ENCODE results near the gene KCND2.

The KCND2 gene

GRCh38 chr7:120547605-120548004 lies 274.6 kb downstream of the KCND2 start:
- TF ChIP-seq POLR2AphosphoS5 (IDR thresholded peaks at IDR 0.05; ENCODE audit: low read depth, low read length) (no peak), FOXP2 (optimal IDR thresholded peaks at IDR 0.05; ENCODE audit: borderline replicate concordance, extremely low read depth, extremely low read length, insufficient read depth) (no peak), REST (IDR thresholded peaks at IDR 0.05; ENCODE audit: insufficient read depth in 1 of 2, low read depth in 2 of 2, low read length in 2 of 2) (no peak), SIN3A (IDR thresholded peaks at IDR 0.05; ENCODE audit: borderline replicate concordance, insufficient read depth, low read length) (no peak), TAF1 (IDR thresholded peaks at IDR 0.05; ENCODE audit: borderline replicate concordance, insufficient read depth, low read length) (no peak)

- TF ChIP-seq REST (IDR thresholded peaks at IDR 0.05; ENCODE audit: insufficient read depth in 1 of 2, low read depth in 2 of 2, low read length in 2 of 2) (no peak), SIN3A (IDR thresholded peaks at IDR 0.05; ENCODE audit: borderline replicate concordance, insufficient read depth, low read length) (no peak), FOXP2 (optimal IDR thresholded peaks at IDR 0.05; ENCODE audit: borderline replicate concordance, extremely low read depth, extremely low read length, insufficient read depth) (no peak), TAF1 (IDR thresholded peaks at IDR 0.05; ENCODE audit: borderline replicate concordance, insufficient read depth, low read length) (no peak), POLR2AphosphoS5 (IDR thresholded peaks at IDR 0.05; ENCODE audit: low read depth, low read length) (no peak)
These were observed 277.6 kb downstream of the KCND2 start for GRCh38 chr7:120550494-120551048.

- TF ChIP-seq FOXP2 (optimal IDR thresholded peaks at IDR 0.05; ENCODE audit: borderline replicate concordance, extremely low read depth, extremely low read length, insufficient read depth) (no peak), SIN3A (IDR thresholded peaks at IDR 0.05; ENCODE audit: borderline replicate concordance, insufficient read depth, low read length) (no peak), POLR2AphosphoS5 (IDR thresholded peaks at IDR 0.05; ENCODE audit: low read depth, low read length) (no peak), TAF1 (IDR thresholded peaks at IDR 0.05; ENCODE audit: borderline replicate concordance, insufficient read depth, low read length) (no peak), REST (IDR thresholded peaks at IDR 0.05; ENCODE audit: insufficient read depth in 1 of 2, low read depth in 2 of 2, low read length in 2 of 2) (no peak)
These were observed 280.5 kb downstream of the KCND2 start for GRCh38 chr7:120553491-120553890.

- TF ChIP-seq FOXP2 (optimal IDR thresholded peaks at IDR 0.05; ENCODE audit: borderline replicate concordance, extremely low read depth, extremely low read length, insufficient read depth), result no peak
- no peak for TF ChIP-seq TAF1 (IDR thresholded peaks at IDR 0.05; ENCODE audit: borderline replicate concordance, insufficient read depth, low read length)
These were observed 282.1 kb downstream of the KCND2 start for GRCh38 chr7:120554960-120555571.

GRCh38 chr7:120564145-120564544 lies 291.2 kb downstream of the KCND2 start:
- TF ChIP-seq REST (IDR thresholded peaks at IDR 0.05; ENCODE audit: insufficient read depth in 1 of 2, low read depth in 2 of 2, low read length in 2 of 2) (no peak), POLR2AphosphoS5 (IDR thresholded peaks at IDR 0.05; ENCODE audit: low read depth, low read length) (no peak), FOXP2 (optimal IDR thresholded peaks at IDR 0.05; ENCODE audit: borderline replicate concordance, extremely low read depth, extremely low read length, insufficient read depth) (no peak), TAF1 (IDR thresholded peaks at IDR 0.05; ENCODE audit: borderline replicate concordance, insufficient read depth, low read length) (no peak), SIN3A (IDR thresholded peaks at IDR 0.05; ENCODE audit: borderline replicate concordance, insufficient read depth, low read length) (no peak)

Data from PFSK-1 (cell line).